ENCODE results near the gene DAND5.

Gene DAND5

DNA sequence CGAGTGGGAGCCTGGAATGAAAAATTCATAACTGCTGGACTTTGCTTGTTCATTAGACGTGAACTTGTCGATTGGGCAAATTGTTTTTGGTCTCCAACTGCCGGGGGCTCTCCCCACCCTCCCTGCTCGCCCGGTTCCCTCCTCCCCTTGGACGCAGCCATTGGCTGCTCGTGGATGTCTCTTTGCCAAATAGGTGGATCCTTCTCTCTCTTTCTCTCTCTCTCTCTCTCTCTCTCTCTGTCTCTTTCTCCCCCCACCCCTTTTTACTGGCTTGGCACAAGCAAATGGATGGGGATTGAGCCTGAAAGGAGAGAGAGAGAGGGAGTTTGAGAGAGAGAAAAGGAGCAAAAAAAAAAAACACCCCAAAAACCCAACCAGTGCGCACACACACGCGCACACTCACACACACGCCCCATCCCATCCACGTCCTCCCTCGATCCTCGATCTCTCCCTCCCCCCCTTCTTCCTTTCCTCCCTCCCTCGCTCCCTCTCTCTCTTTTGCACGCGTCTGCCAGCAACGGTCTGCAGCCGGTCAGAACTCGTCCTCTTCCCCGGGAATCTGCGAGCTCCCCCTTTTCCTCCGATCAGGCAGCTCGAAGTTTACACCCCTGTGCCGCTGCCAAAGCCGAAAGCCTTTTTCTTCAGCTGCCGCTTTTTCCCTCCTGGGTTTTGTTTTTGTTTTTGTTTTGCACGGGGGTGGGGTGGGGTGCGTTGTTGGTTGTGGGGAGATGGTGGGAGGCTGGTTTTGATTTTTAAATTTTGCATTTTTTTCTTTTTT, 53.7 kb downstream of the DAND5 start:
- peak; percentile 92 for DNase-seq (ENCODE audit: low spot score)

DNA sequence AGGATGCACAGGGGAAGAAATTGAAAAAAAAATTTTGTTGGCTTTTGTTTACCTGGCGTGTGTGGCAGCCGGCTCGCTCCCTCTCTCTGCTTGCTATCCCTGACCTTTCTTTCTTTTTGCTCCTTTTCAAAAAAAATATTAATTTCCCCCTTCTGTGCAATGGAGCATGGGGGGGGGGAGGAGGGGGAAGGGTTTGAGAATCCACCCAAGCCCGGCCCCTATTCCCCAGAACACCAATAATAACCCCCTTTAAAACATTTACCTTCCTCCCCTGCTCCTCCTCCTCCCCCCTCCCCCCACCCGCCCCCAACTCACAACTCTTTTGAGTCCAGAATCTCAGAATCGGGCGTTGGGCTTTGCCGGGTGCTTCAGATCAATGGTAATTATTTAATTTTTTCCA, 54.3 kb downstream of the DAND5 start:
- DNase-seq (ENCODE audit: low spot score) = no peak
